HEK293 (cell line): ENCODE results near the gene AVP.

Experiments
- CTCF ChIA-PET: fragments of 350-600 bp; formaldehyde crosslinking; extraction: SDS; loops from one replicate; lab custom pipeline; 2021; ENCODE audit warnings: antibody characterized with exemption; lab: Yijun Ruan, JAX
- POLR2A ChIA-PET: fragments of 300-600 bp; formaldehyde crosslinking; extraction: SDS; loops from one replicate; lab custom pipeline; 2020; ENCODE audit warnings: antibody characterized with exemption, inconsistent platforms; lab: Yijun Ruan, JAX
- H3K27ac ChIP-seq: fragments of 200-500 bp; sonication (Bioruptor generic); 2 replicates; pipeline ENCODE4 v1.5.1; 2014; ENCODE audit warnings: low read depth, low read length, control low read depth, inconsistent platforms; ENCODE audit errors: extremely low read depth
- H3K36me3 ChIP-seq, 2 experiments: fragments of 200-500 bp in 1 of 2; sonication (Bioruptor generic) in 1 of 2; 1 replicate in 1 of 2; 2 replicates in 1 of 2; pipeline ENCODE4 v1.5.1; 2014 to 2017; ENCODE audit warnings: inconsistent platforms in 2 of 2, low read length in 2 of 2; ENCODE audit not compliant: control insufficient read depth in 2 of 2, insufficient read depth in 1 of 2
- H3K4me1 ChIP-seq: fragments of 200-500 bp; sonication (Bioruptor generic); 2 replicates; pipeline ENCODE4 v1.5.1; 2014; ENCODE audit warnings: mild to moderate bottlenecking, low read length, inconsistent platforms; ENCODE audit not compliant: control insufficient read depth, insufficient read depth
- H3K4me3 ChIP-seq: 2 replicates; pipeline ENCODE4 v1.5.1; 2011; ENCODE audit warnings: low read depth, mild to moderate bottlenecking, control low read depth, low read length, moderate library complexity
- H3K9me3 ChIP-seq: fragments of 200-500 bp; sonication (Bioruptor generic); 2 replicates; pipeline ENCODE4 v1.5.1; 2014; ENCODE audit warnings: low read depth, low read length, inconsistent platforms; ENCODE audit not compliant: control insufficient read depth, insufficient read depth
- FEZF1 ChIP-seq: fragments of 450-650 bp; formaldehyde crosslinking; IDR thresholded peaks from 2 replicates; pipeline ENCODE4 v1.5.1; 2016; ENCODE audit warnings: missing biosample characterization, missing genetic modification characterization
- INSM2 ChIP-seq: fragments of 450-650 bp; formaldehyde crosslinking; IDR thresholded peaks from 2 replicates; pipeline ENCODE4 v1.5.1; 2016; ENCODE audit warnings: missing biosample characterization, missing genetic modification characterization
- KLF9 ChIP-seq: fragments of 450-650 bp; formaldehyde crosslinking; IDR thresholded peaks from 2 replicates; pipeline ENCODE4 v1.5.1; 2016; ENCODE audit warnings: missing biosample characterization, missing genetic modification characterization, low read depth
- SCRT1 ChIP-seq: fragments of 450-650 bp; formaldehyde crosslinking; IDR thresholded peaks from 2 replicates; pipeline ENCODE4 v1.5.1; 2016; ENCODE audit warnings: missing biosample characterization, missing genetic modification characterization, borderline replicate concordance
- SCRT2 ChIP-seq: fragments of 450-650 bp; formaldehyde crosslinking; IDR thresholded peaks from 2 replicates; pipeline ENCODE4 v1.5.1; 2016; ENCODE audit warnings: missing biosample characterization, missing genetic modification characterization
- SP7 ChIP-seq: fragments of 450-650 bp; formaldehyde crosslinking; IDR thresholded peaks from 2 replicates; pipeline ENCODE4 v1.5.1; 2016; ENCODE audit warnings: missing biosample characterization, missing genetic modification characterization
- ZNF146 ChIP-seq: fragments of 450-650 bp; formaldehyde crosslinking; IDR thresholded peaks from 2 replicates; pipeline ENCODE4 v1.5.1; 2016; ENCODE audit warnings: missing biosample characterization, missing genetic modification characterization
- ZNF148 ChIP-seq: fragments of 450-650 bp; formaldehyde crosslinking; IDR thresholded peaks from 2 replicates; pipeline ENCODE4 v1.5.0; 2017; ENCODE audit warnings: missing biosample characterization, missing genetic modification characterization, borderline replicate concordance
- ZNF155 ChIP-seq: fragments of 450-650 bp; formaldehyde crosslinking; IDR thresholded peaks from 2 replicates; pipeline ENCODE4 v1.5.1; 2016; ENCODE audit warnings: missing biosample characterization, missing genetic modification characterization
- ZNF292 ChIP-seq: fragments of 450-650 bp; formaldehyde crosslinking; IDR thresholded peaks from 2 replicates; pipeline ENCODE4 v1.5.1; 2016; ENCODE audit warnings: low read depth, missing biosample characterization, missing genetic modification characterization, borderline replicate concordance
- ZNF560 ChIP-seq: fragments of 450-650 bp; formaldehyde crosslinking; IDR thresholded peaks from 2 replicates; pipeline ENCODE4 v1.5.1; 2017; ENCODE audit warnings: missing biosample characterization, missing genetic modification characterization, borderline replicate concordance
- ZNF585B ChIP-seq: fragments of 450-650 bp; formaldehyde crosslinking; IDR thresholded peaks from 2 replicates; pipeline ENCODE4 v1.5.1; 2016; ENCODE audit warnings: missing biosample characterization, missing genetic modification characterization
- ZNF600 ChIP-seq: fragments of 450-650 bp; formaldehyde crosslinking; IDR thresholded peaks from 2 replicates; pipeline ENCODE4 v1.5.1; 2016; ENCODE audit warnings: missing biosample characterization, missing genetic modification characterization
- ZNF677 ChIP-seq: fragments of 450-650 bp; IDR thresholded peaks from 2 replicates; pipeline ENCODE4 v1.5.0; 2018; ENCODE audit warnings: missing biosample characterization, mild to moderate bottlenecking, missing genetic modification characterization, moderate library complexity
- ZNF76 ChIP-seq: fragments of 450-650 bp; formaldehyde crosslinking; IDR thresholded peaks from 2 replicates; pipeline ENCODE4; 2016; ENCODE audit warnings: low read depth, missing biosample characterization, missing genetic modification characterization, borderline replicate concordance
- ZNF776 ChIP-seq: fragments of 450-650 bp; formaldehyde crosslinking; IDR thresholded peaks from 2 replicates; pipeline ENCODE4 v1.5.0; 2017; ENCODE audit warnings: missing biosample characterization, missing genetic modification characterization, borderline replicate concordance
- ZSCAN30 ChIP-seq: fragments of 450-650 bp; IDR thresholded peaks from 2 replicates; pipeline ENCODE4 v1.5.1; 2018; ENCODE audit warnings: missing biosample characterization, mild to moderate bottlenecking, missing genetic modification characterization, moderate library complexity
- TF ChIP-seq, protein P1 (sequence below): sonication (generic); formaldehyde crosslinking; IDR thresholded peaks from 2 replicates; pipeline ENCODE4 v1.8.1; 2022; ENCODE audit warnings: mild to moderate bottlenecking, moderate library complexity, missing genetic modification reagents

The AVP gene

GRCh38 chr20:3082955-3083952 is 1.3 kb downstream of the AVP start:
- TF ChIP-seq ZSCAN30 (tag by site-specific recombination) = no peak
- TF ChIP-seq SP7 (tag by site-specific recombination) = no peak
- no peak for TF ChIP-seq ZNF776 (tag by site-specific recombination)
- no peak for TF ChIP-seq ZNF76 (tag by site-specific recombination)
- TF ChIP-seq ZNF146 (tag by site-specific recombination) = no peak
- TF ChIP-seq ZNF585B (tag by site-specific recombination) = no peak
- no peak for TF ChIP-seq FEZF1 (tag by site-specific recombination)
- TF ChIP-seq ZNF677 (tag by site-specific recombination) = no peak
- TF ChIP-seq, protein P1, sequence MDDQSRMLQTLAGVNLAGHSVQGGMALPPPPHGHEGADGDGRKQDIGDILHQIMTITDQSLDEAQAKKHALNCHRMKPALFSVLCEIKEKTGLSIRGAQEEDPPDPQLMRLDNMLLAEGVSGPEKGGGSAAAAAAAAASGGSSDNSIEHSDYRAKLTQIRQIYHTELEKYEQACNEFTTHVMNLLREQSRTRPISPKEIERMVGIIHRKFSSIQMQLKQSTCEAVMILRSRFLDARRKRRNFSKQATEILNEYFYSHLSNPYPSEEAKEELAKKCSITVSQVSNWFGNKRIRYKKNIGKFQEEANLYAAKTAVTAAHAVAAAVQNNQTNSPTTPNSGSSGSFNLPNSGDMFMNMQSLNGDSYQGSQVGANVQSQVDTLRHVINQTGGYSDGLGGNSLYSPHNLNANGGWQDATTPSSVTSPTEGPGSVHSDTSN (CRISPR knock-in tag) = no peak
- TF ChIP-seq ZNF560 = no peak
- no peak for TF ChIP-seq KLF9 (tag by site-specific recombination)
- no peak for TF ChIP-seq ZNF292 (tag by site-specific recombination)
- no peak for TF ChIP-seq INSM2 (tag by site-specific recombination)
- no peak for TF ChIP-seq ZNF148 (tag by site-specific recombination)
- no peak for TF ChIP-seq ZNF155
- TF ChIP-seq SCRT1 = no peak
- H3K9me3 ChIP-seq = no peaks in the 10 kb centered on the region
- POLR2A ChIA-PET = no interaction called here
- no peaks in the 10 kb centered on the region for H3K4me1 ChIP-seq
- no peak overlapping the region for H3K27ac ChIP-seq
- CTCF ChIA-PET = no interaction called here
- no peaks in the 10 kb centered on the region for H3K36me3 ChIP-seq
- no peak overlapping the region for H3K4me3 ChIP-seq

- H3K4me3 ChIP-seq = no peak overlapping the region
- H3K36me3 ChIP-seq = no peaks in the 10 kb centered on the region
- TF ChIP-seq ZNF600 = no peak
- peak; percentile 82 for TF ChIP-seq SCRT2 (tag by site-specific recombination)
- 0 out of 2 replicates have a peak, but pooled peaks have one; percentile 39 for TF ChIP-seq SCRT1
- H3K27ac ChIP-seq = no peak overlapping the region
- POLR2A ChIA-PET = no interaction called here
- no peaks in the 10 kb centered on the region for H3K4me1 ChIP-seq
- H3K9me3 ChIP-seq = no peaks in the 10 kb centered on the region
- CTCF ChIA-PET = no interaction called here
Observed at GRCh38 chr20:3082306-3082951, 2.1 kb downstream of the AVP start.
